Measurements from ENCODE around the gene CDYL. TPM values are rescaled to one million over a fixed set of nuclear protein-coding genes. Genes with fewer than 3 reads are reported as not detected.

Gene CDYL
- polyA plus RNA-seq, 1 experiment = 26.6 TPM

DNA sequence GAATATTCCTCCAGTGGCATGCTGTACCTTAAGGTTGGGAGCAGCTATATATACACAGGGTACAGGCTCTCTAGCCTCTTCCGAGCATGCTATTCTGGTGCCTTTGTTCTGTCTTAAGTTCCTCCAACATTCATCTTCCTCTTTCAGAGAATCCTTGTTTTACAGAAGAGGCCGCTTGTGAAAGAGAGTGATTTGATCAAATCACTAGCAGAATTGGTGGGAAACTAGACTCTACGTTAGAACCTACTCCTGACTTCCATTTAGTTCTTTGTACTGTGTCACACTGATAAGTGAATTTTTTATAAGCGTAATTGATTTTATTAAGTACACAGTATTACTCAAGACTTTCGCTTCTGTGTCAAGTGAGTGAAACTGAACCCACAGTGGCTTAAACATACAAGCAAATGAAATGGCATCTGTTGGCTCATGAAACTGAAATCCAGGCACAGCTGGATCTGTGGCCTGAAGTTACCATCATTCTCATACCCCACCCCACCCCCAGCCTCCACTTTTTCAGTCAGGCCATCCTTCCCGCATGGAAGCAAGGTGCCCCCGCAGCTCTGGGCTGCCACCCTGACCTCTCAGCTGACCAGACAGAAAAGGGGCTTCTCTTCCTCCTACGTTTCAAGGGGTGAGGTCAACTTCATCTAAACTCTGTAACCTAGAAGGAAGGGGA is 125.3 kb downstream of the CDYL start:
- H3K4me3 ChIP-seq (ENCODE audit: low read depth, low read length) = no peak overlapping the region
- no peak for DNase-seq (ENCODE audit: low read depth, low spot score)
- CTCF ChIA-PET = no interaction called here

DNA sequence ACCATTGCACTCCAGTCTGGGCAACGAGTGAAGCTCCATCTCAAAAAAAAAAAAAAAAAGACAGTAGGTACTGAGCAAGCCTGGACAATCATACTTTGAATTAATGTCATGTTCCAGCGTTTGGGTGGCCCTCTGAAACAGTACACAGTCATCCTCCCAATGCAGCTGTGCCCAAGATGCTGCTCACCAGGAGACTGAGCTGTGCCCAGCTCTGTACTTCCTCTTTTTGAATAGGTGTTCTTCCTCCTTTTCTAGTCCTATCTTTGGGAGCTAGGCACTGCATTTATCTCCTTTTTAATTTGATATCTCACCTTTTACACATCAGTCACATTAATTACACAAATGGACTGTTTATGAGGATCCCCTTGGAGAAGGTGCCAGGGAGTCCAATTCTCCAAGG is 126.2 kb downstream of the CDYL start:
- no peak for DNase-seq (ENCODE audit: low read depth, low spot score)
- TF ChIP-seq, protein P1, sequence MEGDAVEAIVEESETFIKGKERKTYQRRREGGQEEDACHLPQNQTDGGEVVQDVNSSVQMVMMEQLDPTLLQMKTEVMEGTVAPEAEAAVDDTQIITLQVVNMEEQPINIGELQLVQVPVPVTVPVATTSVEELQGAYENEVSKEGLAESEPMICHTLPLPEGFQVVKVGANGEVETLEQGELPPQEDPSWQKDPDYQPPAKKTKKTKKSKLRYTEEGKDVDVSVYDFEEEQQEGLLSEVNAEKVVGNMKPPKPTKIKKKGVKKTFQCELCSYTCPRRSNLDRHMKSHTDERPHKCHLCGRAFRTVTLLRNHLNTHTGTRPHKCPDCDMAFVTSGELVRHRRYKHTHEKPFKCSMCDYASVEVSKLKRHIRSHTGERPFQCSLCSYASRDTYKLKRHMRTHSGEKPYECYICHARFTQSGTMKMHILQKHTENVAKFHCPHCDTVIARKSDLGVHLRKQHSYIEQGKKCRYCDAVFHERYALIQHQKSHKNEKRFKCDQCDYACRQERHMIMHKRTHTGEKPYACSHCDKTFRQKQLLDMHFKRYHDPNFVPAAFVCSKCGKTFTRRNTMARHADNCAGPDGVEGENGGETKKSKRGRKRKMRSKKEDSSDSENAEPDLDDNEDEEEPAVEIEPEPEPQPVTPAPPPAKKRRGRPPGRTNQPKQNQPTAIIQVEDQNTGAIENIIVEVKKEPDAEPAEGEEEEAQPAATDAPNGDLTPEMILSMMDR (IDR thresholded peaks at IDR 0.05; ENCODE audit: low read depth, low read length) = no peak
- H3K9me3 ChIP-seq (ENCODE audit: control insufficient read depth, insufficient read depth, low read length) = no peaks in the 10 kb centered on the region
- H3K27ac ChIP-seq (ENCODE audit: low read depth, low read length) = no peak overlapping the region
- ChIA-PET POLR2A (no interaction called here), CTCF (interaction anchor here (0.6 kb wide), 1 partner anchor 338 kb away, joined by 3 read pairs; no protein-coding TSS in a partner anchor)
- H3K4me3 ChIP-seq (ENCODE audit: low read depth, low read length) = no peak overlapping the region
- no peaks in the 10 kb centered on the region for H3K27me3 ChIP-seq (ENCODE audit: control insufficient read depth, insufficient read depth, low read length)

More for the DNA sequence above, 125.3 kb downstream of the CDYL start:
- H3K27me3 ChIP-seq (ENCODE audit: control insufficient read depth, insufficient read depth, low read length) = no peaks in the 10 kb centered on the region
- TF ChIP-seq, protein P1 (IDR thresholded peaks at IDR 0.05; ENCODE audit: low read depth, low read length) = no peak
- H3K9me3 ChIP-seq (ENCODE audit: control insufficient read depth, insufficient read depth, low read length) = no peaks in the 10 kb centered on the region
- H3K27ac ChIP-seq (ENCODE audit: low read depth, low read length) = no peak overlapping the region
- POLR2A ChIA-PET = no interaction called here

DNA sequence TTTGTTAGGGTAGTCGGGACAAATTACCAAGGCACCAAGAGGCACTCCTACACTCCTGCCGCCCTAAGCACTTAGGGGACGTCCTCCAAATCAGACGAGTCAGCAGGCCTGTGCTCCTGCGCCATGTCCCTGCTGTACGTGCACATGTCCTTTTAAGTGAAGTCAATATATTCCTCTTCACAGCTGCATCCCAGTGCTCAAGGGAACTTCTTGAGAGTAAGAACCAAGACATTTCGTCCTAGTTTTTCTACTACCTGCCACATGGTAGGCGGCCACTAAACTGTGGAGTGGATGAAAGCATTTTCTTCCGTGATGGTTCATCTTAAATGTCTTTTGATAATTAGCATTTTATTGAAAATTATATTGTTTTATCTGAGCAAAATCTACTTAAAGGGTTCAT is 126.9 kb downstream of the CDYL start:
- TF ChIP-seq, protein P1 (IDR thresholded peaks at IDR 0.05; ENCODE audit: low read depth, low read length) = no peak
- Histone ChIP-seq H3K27ac (ENCODE audit: low read depth, low read length) (no peak overlapping the region), H3K4me3 (ENCODE audit: low read depth, low read length) (no peak overlapping the region), H3K9me3 (ENCODE audit: control insufficient read depth, insufficient read depth, low read length) (no peaks in the 10 kb centered on the region), H3K27me3 (ENCODE audit: control insufficient read depth, insufficient read depth, low read length) (no peaks in the 10 kb centered on the region)
- DNase-seq (ENCODE audit: low read depth, low spot score) = no peak
- CTCF ChIA-PET = no interaction called here
- POLR2A ChIA-PET = no interaction called here

- Histone ChIP-seq H3K9me3 (ENCODE audit: control insufficient read depth, insufficient read depth, low read length) (no peaks in the 10 kb centered on the region), H3K4me3 (ENCODE audit: low read depth, low read length) (no peak overlapping the region), H3K27me3 (ENCODE audit: control insufficient read depth, insufficient read depth, low read length) (no peaks in the 10 kb centered on the region), H3K27ac (ENCODE audit: low read depth, low read length) (no peak overlapping the region)
- POLR2A ChIA-PET = no interaction called here
- CTCF ChIA-PET = no interaction called here
- TF ChIP-seq, protein P1 (IDR thresholded peaks at IDR 0.05; ENCODE audit: low read depth, low read length) = no peak
- no peak for DNase-seq (ENCODE audit: low read depth, low spot score)
Measured at GRCh38 chr6:4903751-4904370, 127.7 kb downstream of the CDYL start.

DNA sequence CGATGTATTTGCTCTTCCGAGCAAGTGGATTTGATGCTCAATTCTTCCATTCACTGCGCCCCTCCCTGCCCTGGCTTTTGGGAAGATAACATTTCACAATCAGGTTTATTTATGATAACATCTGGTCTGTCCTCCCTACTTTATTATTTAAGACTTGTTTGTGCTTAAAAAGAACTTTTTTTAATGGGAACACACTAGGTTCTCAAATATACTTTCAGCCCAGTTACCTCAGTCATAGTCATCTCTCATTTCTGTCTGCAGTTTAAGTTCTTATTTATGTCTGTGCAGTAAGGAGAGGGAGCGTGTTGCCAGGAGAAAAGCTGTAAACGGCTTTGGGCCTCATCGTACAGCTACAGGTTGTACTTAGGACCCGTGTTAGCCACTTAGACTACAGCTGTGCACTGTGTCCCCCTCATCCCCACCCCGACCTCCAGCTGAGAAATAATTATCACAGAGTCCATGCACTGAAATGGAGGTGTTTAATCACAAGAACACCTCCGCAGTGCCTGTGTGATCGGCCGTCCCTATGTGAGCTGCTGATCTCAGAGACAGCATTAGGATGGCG is 128.3 kb downstream of the CDYL start:
- Histone ChIP-seq H3K27ac (ENCODE audit: low read depth, low read length) (no peak overlapping the region), H3K27me3 (ENCODE audit: control insufficient read depth, insufficient read depth, low read length) (no peaks in the 10 kb centered on the region), H3K9me3 (ENCODE audit: control insufficient read depth, insufficient read depth, low read length) (no peaks in the 10 kb centered on the region), H3K4me3 (ENCODE audit: low read depth, low read length) (no peak overlapping the region)
- TF ChIP-seq, protein P1 (IDR thresholded peaks at IDR 0.05; ENCODE audit: low read depth, low read length) = no peak
- POLR2A ChIA-PET = no interaction called here
- DNase-seq (ENCODE audit: low read depth, low spot score) = no peak
- CTCF ChIA-PET = no interaction called here

All from AG04450 (cell line).